Stimulated activated CD4-positive, alpha-beta T cell treated with anti-CD3 and anti-CD28 coated beads, Interleukin-4, amount 100 ng/mL, for 1 hour (primary cell): ENCODE data around the gene HDAC7.

Experiments used
- DNase-seq: peaks from one replicate; pipeline ENCODE4 v3.0.0-alpha.2; 2020

Gene HDAC7

DNA sequence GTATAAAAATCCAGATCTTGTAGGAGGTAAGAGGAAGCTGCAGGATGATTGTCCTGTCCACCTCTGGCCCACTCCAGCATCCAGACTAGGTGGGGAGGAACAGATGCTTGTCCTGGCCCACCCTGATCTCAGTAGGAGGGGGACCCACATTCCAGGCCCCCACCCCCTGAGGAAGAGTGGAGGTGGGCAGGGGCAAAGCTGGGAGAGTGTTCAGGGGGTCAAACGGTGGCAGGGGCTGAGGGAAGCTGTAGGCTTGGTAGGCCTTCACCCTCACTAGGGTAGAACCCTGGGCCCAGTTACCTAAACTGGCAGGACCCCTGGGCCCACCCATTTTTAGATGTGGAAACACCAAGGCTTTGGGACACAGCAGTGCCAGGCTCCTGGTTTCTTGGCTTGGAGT is 42.6 kb downstream of the HDAC7 start:
- DNase-seq = no peak

DNA sequence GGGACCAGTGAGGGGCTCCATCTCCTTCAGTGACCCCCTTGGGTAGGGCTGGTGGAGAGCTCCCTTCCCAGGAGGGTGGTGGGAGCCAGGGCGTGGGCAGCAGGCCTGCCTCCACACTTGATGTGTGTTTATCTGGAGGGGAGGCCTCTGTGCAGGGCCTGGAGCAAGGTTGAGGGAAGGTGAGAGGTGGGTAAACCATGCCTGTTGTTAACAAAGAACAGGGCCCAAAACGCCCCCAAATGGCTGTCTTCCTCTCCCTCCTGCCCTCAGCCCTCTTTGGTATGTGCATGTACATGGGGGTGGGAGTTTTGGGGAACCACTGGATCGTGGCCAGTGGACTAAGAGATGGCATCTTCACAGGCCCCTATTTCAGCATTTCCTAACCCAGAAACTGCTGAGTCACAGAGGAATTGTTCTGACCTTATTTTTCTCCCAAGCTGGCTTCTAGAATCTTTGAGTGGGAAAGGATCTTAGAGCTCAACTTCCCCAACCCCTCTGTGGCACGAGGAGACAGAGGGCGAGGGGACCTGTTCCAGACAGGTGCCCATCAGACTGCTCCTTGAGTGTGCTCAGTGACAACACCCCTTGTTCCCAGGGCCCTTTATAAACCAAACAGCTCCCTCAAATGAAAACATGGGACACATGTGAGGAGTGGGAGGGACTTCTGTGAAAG is 43.1 kb downstream of the HDAC7 start:
- DNase-seq = no peak

DNA sequence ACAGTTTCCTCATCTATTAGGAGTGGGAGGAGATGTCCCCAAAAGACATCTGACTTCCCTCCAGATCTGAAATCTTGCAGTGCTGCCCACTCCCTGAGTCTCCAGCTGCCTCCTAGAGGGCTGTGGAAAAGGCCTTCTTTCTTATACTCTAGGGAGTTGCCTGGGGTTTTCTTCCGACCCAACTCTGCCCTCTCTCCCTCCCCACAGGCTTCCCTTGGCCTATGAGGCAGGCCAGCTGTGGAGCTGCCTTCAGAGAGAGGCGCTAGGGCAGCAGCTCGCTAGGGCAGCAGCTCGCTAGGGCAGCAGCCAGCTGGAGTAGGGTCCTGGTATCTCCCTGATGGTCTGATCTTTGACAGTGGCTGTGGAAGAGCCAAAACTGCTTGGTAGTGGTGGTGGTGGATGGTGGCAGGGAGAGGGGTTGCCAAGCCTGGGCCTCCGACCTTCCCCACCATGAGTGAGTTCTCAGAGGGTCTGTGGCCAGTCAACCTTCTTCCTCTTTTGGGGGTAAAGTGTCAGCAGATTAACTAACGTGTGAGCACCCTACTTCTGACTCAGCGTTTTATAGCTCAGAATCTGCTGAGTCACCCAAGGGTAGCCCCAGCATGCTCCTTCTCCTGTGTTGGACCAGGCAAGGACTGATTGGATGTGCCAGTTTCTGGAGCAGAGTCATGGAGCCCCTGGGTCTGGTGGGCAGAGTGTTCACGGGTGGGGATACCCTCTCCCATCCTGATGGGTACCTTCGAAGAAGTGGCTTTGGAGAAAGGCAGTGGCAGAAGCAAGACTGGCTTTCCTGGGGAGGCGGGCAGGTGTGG is 44.4 kb downstream of the HDAC7 start:
- no peak for DNase-seq

DNA sequence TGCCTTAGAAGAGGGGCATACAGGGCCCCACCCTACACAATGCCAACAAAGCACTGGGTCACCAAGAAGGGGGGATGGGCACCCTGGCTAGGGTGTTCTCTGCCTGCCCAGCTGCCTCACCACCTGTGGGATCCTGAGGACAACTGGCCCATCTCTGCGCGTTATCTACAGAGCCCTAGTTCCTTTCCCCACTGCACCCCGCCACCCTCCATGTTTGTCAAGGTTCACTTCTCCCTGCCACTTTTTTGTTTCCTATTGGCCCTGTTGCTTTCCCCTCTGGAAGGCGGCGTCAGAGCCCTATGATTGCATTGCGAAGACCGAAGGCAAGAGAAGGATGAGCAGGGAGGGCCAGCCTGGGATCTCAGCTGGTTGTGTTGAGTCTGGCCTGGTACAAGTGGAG is 45.0 kb downstream of the HDAC7 start:
- no peak for DNase-seq

DNA sequence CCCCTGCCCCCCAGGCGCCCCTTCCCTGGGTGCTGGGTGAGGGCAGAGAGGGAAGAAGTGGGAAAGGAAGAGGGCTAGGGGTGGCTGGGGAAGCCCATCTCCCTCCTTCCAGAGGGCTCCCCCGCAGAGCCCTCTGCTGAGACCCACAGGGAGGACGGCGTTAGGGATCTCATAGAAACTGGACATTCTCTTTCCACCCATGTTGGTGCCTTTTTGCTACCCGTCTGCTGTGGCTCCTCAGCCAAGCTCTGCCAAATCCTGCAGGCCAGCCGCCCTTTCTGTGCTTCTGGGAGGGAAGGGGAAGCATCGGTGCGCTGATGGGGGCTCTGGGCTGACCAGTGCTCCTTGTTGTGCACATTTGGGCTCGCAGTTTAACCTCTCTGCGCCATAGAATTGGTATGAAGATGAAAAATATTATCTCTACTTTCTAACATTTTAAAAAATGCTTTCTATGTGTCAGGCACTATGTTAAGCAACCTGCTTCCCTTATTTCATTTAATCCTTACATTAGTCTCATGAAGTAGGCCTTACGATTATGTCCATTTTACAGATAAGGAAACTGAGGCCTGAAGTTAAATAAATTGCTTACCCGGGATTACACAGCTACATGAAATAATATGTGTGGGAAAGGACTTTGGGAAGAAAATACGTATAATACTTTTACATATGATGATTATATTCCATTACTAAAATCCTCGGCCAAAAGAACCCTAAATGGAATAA is 45.7 kb downstream of the HDAC7 start:
- DNase-seq = no peak

DNA sequence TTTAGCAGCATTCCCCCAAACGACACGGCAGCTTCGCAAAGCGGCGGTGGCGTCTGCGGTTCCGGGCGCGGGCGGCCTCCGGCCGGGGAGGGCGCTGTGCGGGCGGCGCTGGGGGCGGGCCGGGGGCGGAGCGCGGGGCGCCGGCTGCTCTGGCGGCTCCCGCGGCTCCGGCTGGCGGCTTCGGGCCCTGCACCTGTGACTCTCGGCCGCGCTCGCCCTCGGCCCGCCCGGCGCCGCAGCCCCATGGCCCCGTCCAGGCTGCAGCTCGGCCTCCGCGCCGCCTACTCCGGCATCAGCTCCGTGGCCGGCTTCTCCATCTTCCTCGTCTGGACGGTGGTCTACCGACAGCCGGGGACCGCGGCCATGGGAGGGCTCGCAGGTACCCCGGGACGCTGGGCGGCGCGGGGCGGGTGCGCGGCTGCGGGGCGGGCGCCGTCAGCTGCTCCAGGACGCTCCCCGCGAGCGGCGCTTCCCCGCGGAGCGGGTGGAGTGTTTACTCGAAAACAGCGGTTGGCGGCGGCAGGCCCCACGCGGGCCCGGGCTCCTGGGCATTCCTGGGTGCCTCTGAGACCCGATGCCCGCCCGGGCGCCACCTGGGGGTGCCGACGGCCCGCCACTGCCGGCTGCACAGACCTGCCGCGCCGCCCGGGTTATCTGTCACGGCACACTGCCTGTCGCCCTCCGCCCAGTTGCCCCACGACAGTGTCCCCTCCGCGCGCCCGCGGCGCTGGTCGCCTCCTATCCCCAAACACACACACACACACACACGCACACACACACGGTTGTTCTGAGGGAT is 46.4 kb downstream of the HDAC7 start, which contains the start of gene SLC48A1:
SLC48A1 (plus strand) TSS at position 177 of the 796 bp plus-strand sequence; CDS start at position 244, 67 bp downstream.
- DNase-seq = peak; percentile 76

DNA sequence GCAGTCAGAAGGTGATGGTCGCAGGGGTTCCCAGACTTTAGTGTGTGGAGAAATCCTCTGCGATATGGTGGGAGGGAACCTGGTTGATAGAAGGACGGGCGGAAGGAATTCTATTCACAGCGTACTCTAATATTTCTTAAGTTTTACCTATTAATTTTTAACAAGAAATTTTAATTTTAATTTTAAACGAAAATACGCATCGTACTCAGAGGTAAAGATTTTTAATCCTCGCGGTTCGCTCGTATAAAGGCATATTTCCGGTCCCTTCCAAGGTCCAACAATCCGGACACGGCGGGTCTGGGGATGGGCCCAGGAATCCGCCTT is 47.0 kb downstream of the HDAC7 start:
- DNase-seq = no peak

DNA sequence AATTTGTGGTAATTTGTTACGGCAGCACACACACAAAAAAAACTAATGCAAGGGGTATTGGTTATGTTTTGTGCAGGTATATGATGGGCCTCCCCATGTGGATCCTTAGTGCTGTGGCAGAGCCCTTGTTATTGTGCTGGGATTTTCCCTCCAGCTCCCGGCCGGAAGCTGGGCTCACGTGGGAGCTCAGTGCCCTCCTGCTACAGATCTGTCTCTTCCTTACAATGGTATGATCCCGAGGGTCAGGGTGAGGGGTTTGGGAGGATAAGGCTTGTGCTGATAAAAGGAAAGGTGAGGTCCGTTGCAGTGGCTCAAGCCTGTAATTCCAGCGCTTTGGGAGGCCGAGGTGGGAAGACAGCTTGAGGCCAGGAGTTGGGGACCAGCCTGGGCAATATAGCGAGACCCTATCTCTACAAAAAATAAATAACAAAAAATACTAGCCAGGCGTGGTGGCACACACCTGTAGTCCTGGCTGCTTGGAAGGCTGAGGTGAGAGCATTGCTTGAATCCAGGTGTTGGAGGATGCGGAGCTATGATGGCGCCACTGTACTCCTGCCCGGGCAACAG is 47.5 kb downstream of the HDAC7 start:
- DNase-seq = no peak

DNA sequence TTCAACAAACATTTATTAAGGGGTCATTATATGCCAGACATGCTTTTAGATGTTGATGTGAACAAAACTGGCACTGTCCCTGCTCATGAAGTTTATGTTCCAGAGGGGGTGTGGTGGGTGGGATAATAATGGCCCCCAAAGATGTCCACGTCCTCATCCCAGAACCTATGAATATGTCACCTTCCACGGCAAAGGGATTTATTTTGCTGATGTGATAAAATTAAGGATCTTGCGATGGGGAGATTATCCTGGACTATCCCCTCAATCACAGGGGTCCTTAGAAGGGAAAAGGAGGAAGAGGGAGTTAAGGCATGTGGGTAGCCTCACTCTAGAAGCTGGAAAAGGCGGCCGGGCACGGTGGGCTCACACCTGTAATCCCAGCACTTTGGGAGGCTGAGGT is 48.4 kb downstream of the HDAC7 start:
- no peak for DNase-seq

DNA sequence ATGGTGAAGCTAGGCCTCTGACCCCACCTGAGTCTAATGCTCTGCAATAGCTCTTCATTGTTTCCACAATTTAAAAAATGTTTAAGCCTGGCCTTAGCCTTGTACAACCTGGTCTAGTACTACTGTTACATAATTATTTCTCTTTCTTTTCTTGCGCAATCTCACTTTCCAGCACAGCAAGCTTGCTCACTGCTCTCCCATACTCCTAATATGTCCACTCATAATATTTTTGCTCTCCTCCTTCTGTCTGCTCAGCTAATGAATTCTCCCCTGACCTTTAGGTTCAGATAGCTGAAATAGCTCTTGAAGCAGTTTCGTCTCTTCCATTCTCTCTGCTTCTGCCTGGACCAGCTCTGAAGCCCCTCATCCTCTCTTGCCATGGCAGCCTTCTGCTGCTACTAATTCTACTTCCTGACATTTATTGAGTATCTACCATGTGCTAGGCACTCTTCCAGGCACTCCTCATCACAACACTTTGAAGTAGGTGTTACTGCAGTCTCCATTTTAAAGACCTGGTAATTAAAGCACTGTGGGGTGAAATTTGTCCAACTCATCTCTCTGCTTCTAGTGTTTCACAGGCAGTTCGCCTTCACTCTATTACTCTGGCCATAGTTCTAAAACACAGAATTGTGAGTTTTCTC is 49.5 kb downstream of the HDAC7 start:
- no peak for DNase-seq

DNA sequence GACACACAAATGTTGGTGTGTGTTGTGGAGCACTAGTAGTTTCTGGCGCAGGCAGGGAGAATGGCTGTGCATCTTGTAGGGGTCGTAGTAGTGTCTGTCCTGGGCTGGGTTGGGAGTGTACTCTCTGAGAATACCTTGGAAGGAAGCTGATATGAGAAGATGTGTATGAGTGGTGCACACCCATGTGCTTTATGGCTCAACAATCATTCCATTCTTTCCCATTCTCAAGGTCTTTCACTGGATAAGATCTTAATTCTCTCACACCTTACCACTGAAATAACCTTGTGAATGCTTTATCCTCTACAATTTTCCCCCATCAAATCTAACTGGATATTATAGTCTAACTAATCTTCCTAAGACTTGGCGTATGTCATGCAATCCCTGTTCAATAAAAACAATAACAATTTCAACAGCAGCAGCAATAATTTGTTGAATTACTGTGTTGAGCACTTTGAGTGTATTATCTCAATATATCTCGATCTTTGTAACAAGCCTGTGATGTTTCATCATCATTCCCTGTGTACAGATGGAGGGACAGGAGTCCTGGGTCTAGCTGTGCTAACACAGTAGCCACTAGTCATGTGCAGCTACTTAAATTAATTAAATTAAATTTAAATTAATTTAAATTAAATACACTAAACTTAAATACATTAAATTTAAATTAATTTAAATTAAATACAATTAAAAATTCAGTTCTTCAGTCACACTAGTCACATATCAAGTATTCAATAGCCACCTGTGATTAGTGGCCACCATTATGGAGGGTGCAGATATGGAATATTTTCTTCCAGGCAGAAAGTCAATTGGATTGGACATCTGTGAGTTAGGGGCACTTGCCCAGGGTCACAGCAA is 50.2 kb downstream of the HDAC7 start:
- DNase-seq = no peak

DNA sequence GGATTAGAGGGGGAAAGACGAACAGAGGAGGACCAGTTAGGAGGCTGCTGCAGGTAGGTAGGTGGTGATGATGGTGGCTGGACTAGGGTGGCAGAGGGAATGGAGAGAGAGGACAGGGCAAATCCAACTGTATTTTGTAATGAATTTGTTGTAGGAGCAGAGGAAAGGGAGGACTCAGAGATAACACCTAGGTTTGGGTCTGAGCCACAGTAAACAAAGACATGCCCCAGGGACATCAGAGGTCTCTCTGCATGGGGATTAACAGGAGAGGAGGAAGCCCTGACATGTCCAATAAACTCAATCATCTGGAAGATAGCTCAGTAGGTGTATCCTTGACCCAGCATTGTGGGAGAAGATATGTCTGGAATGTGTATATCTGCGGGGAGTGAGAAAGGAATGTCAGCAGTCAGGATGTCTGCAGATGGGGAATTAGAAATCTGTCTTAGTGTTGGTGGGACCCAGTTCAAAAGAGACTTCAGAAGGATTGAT is 51.3 kb downstream of the HDAC7 start:
- no peak for DNase-seq

DNA sequence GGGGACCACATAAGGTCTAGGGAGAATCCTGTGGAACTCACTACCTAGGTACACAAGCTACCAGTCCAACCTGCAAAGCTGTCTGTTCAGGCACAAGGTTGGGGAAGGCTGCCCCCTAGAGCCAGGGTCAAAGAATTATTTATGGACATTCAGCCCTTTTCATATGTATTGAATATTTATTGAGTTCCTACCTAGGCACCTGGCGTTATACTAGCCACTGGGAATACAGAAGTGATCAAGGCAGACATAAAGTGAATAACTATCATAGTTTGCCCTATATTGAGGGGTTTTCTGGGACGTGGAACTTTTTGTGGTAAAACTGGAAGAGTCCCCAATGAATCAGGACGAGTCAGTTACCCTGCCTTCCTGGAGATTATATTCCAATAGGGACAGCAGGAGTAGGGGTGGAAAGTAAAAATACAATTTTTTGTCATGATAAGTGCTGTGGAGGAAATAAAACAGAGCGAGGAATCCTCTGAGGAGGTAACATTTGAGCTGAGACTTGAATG is 52.4 kb downstream of the HDAC7 start:
- DNase-seq = peak; percentile 73

DNA sequence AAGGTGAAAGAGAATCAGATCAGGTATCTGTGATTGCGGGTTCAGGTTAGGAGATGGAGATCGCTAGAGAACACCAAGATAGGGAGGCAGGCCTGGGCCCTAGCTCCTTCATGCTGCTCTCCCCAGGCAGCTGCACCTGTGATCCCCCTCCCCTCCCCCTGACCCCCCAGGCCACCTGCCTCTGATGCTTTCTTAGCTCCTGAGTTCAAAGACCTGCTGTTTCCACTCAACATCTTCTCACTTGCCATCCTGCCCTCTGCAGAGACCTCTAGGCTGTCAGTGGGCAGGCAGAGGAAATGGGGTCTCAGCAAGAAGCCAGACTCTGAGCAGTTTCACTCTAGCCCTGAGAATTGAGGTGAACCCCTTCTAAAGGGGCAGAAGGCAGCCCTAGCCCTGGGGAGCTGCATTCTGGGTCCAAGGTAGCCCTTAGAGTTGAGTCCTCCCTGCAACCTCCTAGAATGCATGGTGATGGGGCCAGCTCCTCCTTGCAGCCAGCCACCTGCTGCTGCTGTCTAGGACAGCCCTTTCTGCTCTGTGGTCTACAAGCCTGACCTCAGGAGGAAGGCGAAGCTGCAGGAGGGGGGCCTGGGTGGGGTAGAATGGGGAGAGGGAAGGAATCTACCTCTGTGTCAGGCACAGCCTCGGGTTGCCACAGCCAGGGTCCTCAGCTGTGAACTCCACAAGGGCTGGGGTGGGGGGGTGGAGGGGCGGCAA is 53.0 kb downstream of the HDAC7 start:
- no peak for DNase-seq

DNA sequence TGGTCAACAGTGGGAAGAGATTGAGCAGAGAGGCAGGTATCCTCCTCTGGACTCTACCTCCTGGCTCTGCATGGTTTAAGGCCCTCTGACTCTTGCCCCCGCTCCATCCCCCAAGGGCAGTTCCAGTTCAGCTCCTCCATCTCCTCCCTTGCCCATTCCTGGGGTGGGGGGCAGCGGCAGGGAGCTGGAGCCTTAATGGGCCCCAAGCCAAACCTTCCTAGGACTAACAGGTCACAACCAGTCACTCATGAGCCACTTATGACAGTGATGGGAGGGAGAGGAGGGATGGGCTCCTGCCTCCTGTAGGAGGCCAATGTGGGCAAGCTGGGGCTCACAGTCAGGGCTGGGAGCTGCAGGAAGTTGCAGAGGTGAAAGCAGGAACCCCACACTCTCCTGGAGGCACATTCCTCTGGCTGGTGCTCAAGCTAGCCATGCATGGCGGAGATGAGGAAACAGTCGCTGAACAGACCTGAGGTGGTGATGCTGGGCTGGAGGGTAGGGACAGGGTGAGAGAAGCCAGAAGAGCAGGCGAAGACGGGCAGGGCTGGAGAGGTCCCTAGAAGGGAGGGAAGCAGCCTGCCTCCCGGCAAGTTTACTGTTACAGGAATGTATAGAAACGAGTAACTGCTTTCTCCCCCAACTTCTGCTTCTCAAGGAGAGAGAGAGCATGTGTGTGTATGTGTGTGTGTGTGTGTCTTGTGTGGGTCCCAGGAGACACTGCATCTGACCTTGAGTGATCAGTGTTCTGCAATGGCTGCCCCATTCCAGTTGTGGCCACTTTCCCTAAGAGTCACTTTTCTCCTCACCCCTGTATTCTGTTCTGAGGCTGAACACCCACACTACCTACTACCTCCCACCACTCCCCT is 56.0 kb downstream of the HDAC7 start:
- no peak for DNase-seq

DNA sequence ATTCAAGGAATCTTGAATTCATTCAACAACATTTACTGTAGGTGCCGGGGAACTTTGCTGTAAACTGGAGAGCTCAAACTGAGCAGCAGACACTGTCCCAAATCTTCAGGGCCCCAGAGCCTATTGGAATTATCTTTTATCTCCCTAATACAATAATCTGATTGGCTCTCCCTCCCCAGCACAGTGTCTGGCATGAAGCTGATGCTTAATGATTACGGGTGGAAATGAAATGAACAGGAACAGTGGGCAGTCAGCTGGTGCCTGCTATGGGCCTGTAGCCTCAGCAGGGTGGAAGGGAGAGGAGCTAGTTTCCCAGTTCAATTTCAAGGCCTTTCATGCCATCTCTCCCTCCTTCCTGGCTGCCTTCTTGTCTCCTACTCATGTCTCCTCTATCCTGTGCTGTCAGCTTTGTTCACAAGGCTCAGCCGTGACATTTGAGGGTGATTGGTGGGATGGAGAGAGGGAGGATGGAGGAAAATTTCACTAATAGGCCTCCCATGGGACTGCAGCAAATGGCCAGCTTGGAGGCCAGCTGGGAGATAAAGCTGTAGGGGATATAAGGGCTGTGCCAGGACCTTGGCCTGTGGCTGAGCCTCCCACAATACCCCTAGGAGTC is 56.7 kb downstream of the HDAC7 start:
- no peak for DNase-seq

DNA sequence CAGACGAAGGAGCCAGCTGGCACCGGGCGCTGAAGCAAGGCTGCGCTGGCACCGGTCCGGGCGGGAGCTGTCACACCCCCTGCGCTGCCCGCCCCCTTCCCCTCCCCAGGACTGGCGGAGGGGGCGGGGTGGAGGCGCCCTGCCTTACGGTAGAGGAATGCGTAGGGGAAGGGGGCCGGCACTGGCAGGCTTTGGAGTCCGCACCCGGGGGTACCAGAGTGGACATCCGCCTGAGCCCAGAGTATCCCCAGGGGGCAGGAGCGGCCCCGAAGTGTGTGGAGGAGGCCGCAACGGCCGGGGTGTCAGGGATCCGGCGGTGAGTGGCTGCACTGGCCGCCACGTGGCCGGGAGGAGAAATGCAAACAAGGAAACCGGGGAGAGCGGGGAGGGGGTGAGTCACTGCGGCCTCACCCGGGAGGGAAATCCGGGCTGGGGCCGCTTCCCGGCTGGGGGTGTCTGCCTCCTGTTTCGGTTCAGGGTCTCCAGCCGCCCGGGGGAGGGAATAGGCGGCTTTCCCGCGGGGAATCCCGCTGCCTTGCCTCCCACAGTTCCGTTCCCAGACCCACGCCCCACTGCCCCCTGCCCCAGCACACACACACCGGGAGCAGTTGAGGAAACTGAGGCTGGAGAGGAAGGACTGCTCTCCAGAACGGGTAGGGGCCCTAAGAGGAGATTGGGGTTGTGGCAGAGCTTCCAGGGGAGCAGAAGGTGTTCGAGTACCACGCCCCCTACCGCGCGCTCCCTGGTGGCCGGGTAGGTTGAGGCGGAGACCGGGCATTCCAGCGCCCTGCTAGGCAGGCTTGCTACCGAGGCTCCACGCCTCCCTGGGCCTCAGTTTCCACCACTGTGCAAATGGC is 60.6 kb downstream of the HDAC7 start, which contains the start of gene RAPGEF3:
RAPGEF3 (minus strand) TSS at position 47 of the 857 bp plus-strand sequence. CDS start 324 bp downstream, outside the sequence.
- peak; percentile 70 for DNase-seq

DNA sequence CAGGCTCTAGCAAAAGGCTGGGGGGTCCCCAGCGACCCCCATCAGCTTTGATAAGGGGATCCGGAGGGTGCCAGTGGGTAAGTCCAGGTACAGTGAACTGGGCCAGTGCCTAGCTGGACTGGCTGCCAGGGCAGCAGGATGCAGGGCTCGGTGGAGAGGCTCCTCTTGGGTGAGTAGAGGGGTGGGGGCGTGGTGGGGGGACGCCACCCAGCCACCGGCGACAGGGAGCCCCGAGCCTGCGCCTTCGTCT is 61.2 kb downstream of the HDAC7 start:
- DNase-seq = no peak
